NCI-H146 treated with DMSO at 0.1 percent for 48 hours (cell line): ENCODE data around the gene CRYGB.

Experiments used
- DNase-seq: peaks from one replicate; lab custom pipeline; 2025; ENCODE audit not compliant: unreplicated experiment; lab: John Stamatoyannopoulos, UW

The CRYGB gene, protein sequence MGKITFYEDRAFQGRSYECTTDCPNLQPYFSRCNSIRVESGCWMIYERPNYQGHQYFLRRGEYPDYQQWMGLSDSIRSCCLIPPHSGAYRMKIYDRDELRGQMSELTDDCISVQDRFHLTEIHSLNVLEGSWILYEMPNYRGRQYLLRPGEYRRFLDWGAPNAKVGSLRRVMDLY

DNA sequence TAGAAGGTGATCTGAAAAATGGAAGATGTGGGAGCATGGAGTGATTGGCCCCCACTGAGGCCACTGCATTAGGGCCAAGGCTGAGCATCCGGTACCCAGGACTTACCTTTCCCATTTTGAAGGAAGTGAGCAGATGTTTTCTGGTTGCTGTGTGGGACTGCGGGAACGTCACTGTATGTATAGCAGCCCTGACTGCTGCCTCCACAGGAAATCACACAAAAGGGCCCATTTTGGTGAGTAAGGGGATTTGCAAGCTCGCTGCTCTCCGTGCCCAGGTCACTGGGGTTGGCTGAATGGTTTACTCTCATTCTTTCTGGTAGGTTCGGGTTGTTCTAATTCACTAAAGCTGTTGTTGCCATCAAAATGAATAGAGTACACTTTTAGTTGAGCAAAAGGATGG lies at the start of gene CRYGB:
CRYGB (minus strand) TSS at position 153 of the 400 bp plus-strand sequence; CDS start at position 115, 38 bp downstream.
- no peak for DNase-seq

DNA sequence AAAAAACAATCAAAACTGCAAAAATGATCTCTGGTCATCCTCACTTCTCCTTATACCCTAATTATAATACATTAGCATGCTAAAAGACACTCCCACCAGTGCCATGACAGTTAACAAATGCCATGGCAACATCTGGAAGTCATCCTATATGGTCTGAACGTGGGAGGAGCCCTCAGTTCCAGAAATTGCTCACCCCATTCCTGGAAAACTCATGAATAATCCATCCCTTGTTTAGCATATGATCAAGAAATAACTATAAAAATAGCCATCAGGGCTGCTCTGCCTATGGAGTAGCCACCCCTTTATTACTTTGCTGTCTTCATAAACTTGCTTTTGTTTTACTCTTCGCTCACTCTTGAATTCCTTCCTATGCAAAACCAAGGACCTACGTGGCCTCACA lies 49.6 kb upstream of the CRYGB start:
- no peak for DNase-seq

DNA sequence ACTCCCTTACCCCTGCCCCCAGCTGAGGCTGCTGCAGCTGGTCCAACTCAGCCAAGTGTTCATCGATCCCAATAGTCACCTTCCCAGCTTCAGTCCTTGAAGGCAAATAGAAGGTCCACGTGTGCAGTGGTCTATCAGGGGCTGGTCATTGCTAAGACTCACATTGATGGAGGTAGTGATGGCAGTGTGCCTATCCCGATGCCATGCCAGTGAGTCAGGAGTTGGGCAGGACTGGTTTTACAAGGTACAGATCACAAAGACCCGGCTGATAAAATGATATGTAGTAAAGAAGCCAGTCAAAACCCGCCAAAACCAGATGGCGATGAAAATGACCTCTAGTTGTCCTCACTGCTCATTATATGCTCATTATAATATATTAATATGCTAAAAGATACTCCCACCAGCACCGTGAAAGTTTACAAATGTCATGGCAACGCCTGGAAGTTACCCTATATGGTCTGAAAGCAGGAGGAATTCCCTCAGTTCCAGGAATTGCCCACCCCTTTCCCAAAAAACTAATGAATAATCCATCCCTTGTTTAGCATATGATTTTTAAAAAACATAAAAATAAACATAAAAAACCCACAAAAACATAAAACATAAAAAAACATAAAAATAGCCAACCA lies 46.8 kb upstream of the CRYGB start:
- no peak for DNase-seq

DNA sequence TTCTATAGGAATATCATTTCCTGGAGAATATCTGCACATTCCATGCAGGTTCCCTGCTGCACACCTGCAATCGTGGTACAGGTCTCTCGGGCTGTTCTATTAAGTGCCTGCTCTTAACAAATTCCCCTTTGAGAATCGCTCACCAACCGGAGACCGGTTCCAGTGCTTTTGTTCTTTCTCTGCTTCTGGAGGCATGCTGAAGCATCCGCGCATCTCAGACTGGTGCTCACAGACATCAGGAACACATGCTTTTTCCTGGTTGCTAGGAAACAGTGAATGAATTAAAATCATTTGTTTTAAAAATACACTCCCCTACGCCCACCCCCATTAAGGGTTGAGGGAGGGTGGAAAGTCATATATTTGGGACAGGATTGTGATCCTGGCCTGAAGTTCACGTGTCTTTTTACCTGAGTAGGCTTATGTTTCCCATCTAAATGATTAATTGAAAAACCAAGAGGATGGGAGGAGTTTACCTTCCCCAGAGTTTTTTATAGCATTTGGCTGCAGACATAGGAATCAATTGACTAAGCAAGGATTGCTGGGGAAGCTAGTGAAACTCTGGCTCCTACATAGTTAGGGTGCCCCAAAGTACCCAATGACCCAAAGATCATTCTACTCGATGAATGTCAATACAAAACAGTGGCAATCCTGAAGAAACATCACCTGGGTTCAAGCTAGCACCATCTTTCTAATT lies 44.0 kb upstream of the CRYGB start, which contains the start of gene C2orf80:
C2orf80 (minus strand) TSS at position 221 of the 694 bp plus-strand sequence. CDS start 3,044 bp downstream, outside the sequence.
- no peak for DNase-seq

DNA sequence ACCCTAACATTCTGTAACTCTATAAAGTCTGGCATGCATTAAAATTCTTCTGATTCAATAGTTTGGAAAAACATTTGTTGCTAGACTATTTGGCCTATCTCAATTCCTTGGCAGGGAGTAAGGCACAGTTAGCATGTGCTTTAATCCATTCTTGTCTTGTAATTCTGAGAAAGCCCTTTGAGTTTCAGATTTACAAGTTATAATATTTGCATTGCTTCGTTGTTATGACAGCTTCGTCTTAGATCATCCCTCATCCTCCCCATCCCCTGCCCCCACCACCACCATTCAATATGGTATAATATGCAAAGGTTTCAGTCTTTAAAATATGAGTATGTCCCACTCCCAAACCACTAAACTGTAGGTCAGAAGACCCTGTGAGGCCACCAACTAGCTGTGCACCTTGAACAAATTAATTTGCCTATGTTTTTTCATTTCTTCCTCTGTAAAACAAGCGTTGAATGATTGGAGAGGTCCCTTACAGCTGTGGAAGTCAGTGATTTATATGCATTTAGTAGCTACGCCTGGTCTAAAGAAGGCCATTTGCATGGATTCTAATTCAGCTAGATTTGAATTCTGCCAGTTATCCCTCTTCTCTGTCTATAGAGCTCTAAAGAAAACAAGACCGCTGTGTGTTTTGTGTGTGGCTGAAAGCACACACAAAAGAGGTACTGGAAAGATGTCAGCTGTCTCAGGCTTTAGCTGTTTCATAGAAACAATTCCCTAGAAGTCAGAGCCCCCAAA lies 43.3 kb upstream of the CRYGB start:
- no peak for DNase-seq

DNA sequence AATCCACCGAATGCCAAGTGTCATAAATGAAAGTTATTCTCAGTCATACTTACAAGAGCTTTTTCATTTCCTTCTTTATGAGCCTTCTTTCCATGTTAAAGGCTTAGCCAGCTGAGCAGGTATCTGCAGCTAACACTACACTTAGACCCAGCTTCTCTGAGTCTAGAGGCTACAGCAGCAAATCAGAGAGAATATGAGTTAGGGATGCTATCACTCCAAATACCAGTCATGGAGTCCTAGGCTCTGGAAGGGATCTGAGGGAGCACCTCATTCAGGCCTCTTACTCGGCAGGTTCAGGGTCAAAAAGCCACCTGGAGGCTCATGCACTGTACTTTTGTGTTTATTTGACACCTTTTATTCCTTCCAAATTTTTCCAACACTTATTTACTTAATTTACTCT lies 40.9 kb upstream of the CRYGB start:
- no peak for DNase-seq

DNA sequence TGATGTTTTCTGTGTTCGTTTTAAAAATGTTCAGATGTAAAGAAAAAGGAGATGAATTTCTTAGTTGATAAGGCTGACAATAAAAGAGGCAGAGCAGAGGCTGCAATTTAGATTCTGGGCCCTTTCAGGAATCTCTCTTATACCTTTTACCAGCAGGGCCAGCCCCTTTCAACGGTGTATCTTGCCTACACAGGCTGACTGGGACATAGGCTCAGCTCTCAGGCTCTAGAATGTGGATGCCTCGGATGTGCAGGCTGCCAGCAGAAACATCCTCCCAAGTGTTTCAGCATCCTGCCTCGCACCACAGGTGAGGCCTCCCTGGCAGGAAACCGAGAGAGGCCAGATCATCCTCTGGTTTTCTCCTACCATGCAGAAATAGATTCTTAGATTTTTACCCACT lies 40.5 kb upstream of the CRYGB start:
- no peak for DNase-seq

DNA sequence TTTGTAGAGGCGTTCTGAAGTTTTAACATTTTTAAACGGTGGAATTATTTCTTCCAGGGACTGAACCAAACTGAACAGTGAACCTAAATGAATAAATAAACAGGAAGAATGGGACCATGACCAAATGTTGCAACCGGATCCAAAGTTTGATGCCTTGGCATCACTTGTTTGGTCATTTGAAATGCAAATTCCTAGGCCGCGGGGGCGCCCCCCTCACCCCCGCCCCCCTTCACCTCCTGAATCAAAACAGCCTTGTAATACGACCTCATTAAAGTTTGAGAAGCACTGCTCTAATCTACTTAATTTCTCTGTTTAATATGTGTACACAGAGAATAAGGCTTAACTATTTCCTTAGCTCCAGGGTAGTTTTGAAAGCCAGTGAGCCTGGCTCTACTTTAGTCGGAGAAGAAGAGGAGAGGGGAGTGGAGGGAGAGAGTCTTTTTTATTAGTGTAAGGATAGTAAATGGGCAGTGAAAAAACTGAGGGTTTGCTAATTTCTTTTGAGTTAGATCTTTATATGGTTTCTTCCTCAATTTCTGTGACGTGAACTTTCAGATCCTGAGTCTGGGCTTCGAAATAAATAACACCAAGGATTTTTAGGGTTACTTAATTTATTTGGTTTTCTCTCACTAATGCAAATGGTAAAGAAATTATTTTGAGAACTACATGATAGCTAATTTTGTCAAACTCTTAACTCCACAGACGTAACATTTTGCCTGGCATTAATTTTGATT lies 38.2 kb upstream of the CRYGB start:
- DNase-seq: no peak

DNA sequence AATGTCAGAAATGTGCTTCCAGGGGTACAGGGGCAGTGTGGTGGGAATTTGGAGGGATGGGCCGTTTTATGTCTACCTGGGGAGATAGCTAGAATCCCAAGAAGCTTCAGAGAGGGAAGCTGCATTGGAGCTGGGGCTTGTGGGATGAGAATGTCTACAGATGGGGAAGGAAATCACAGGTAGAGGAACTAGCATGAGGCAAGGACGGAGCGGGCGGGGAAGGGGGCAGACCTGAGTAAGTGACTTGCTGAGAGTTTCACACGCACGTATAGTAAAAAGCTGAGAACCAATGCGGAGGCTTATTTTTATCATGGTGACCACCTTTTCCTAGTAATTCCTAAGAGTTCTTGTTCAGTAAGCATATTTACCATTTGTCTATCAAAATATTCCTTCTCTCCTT lies 37.6 kb upstream of the CRYGB start:
- DNase-seq: no peak

DNA sequence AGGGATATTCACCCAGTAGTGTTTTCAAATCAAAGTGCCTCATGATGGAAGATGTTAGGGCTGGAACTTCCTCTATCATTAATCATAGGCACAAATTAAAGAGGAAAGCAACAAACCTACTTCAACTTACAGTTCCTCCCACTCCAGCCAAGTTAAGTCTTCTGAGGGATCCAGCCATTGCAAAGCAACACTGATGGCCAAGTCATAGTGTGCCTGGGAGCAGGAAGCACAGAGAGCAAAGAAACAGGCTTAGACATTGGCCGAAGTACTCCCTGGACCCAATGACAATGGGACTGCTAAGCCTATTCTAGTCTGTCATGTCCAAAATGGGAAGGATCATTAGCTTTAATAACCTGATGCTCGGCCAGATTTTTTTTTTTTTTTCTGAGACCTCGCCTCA lies 36.9 kb upstream of the CRYGB start:
- no peak for DNase-seq

DNA sequence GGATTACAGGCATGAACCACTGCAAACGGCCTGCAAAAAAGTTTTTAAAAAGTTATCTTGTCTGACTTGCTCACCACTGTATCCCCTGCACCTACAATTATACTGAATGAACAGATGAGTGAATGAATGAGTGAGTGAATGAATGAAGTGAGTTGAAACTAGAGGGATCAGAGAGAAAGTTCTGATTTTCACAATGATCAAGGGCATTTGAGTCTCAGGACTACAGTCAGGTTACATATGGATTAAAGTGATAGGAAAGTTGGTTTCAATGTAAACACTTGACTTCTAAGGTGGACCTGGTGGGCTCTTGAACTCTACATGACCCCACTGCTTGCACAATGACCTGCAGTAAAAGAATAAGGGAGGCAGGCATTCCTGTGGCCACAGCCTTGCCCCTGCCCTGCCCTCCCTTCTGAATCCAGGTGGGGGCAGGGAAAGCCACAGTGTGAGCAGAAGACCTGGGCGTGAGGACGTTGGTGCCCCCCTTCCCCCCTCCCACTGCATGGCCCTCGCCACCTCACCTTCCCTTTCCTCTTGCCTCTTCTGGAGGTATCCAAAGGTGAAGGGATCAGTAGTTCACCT lies 33.2 kb upstream of the CRYGB start:
- no peak for DNase-seq

DNA sequence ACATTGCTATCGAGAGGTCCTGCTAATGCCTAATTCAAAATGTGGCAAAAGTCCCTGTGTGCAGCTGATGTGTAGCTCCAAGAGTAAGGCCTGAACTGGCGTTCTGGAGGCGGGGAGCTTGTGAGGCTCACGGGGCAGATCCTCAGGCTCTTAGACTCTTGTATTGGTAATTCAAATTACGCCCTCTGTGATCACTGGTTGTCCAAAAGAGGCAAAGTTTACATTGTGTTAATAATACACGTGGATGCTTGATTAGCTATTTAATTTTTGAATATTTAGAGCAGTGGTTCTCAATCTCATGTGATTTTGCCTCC lies 29.8 kb upstream of the CRYGB start:
- no peak for DNase-seq

DNA sequence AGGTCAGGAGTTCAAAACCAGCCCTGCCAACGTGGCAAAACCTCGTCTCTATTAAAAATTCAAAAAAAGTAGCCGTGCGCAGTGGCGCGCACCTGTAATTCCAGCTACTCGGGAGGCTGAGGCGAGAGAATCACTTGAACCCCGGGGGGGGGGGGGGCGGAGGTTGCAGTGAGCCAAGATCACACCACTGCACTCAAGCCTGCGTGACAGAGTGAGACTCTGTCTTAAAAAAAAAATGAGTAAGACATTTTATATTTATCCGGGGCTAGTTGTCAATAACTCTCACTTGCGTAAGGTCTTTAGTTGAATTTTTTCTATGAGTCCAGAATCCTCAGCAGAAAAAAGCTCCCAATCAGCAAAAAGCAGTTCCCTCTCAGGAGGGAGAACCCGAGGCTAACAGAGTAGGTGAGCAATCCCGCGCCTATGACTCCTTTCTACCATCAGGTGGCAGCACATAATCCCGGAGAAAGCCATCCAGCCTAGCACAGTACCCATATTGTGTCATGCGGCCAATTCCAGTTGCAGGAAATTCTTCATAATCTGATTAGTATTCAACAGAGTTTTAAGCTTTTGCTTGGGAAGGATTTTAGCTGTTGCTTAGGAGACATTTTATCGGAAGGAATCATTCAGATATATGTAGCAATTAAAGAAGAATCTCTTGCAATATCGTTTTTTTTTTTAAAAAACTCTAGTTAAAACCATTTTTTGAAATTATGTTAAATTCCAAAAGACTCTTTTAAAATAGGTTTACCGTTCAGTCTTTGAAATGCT lies 29.3 kb upstream of the CRYGB start:
- peak; percentile 40 for DNase-seq

DNA sequence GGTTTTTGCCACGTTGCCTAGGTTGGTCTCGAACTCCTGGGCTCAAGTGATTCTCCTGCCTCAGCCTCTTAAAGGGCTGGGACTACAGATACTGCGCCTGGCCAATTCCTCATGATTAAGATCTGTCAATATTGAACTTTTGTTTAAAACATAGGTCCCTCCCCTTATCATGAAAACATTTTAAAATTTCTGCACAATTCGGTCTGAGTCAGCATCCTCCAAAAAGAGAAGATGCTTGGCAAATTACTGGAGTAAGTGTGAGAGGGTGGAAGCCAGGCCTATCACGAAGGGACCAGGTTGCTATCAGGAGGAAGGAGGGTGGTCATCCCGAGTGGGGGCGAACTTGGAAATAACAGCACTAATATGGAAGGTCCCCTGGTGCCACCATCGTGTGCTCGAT lies 28.2 kb upstream of the CRYGB start:
- no peak for DNase-seq

DNA sequence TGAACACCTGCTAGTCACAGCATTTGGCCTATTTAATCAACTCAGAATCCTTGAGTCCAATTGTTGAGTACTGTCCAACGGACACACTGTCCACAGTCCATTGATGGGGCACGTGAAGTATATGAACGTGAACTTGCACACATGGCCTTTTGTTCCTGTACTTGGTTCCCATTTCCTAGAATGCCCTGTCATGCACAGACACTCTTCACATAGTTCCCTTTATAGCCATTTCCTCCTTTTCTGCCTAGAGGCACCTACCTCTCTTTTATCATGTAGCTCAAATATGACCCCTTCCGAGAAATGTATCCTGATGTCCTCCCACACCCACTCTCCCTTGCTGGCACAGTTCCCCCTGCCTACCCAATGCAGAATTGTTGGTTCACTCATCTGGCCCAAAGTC lies 26.2 kb upstream of the CRYGB start:
- no peak for DNase-seq

DNA sequence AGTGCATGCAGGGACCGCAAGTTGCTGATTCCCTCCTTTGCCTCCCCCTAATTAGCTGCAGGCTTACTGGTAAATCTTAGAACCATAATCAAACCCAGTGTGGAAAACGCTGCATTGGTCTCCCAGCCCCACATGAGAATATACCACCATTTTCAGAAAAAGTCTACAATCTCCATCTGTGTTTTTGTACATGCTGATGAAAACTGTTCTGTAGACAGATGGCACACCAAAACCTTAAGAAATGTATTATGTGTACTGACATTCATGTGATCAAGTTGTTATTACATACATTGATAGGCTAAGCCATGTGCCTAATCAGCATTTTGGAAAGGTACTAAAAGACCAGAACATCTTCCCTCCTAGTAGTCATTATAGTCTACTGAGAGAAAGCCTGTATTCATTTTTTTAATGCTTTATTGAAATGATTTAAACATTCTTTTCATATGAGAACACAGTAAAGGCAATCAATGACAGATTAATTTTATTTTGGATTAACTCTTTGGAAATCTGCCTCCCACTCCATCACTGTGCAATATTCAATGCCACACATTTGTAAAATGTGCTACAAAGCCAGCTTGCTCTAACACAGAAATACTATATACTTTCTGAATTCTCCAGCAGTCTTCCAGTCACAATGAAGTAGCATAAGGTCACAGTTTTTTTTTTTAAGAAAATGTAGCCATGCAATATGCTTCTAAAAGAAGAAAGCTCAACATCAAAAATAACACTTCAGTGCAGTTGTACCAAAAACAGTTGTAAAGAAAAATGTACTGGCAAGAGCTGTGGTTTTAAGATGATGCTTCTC lies 19.2 kb upstream of the CRYGB start:
- no peak for DNase-seq

DNA sequence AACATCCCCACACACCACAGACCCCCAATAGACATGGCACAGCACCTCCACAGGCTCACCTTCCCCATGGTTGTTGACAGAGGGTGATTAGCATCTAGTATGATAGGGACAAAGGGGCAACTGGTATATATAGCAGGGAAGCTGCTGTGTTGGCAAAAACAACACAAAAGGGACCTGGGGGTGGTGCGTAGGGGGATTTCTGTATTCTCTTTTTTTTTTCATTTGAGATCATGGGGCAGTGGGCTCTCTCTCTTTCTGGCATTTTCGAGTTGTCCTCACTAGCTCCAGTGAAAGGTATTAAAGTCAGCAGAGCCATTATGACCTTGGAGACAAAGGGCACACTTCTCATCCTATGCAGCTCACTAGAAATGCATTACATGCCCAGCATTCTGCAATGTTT lies 17.5 kb upstream of the CRYGB start, which contains the start of gene CRYGA:
CRYGA (minus strand) TSS at position 101 of the 400 bp plus-strand sequence; CDS start at position 68, 33 bp downstream.
- DNase-seq: no peak

DNA sequence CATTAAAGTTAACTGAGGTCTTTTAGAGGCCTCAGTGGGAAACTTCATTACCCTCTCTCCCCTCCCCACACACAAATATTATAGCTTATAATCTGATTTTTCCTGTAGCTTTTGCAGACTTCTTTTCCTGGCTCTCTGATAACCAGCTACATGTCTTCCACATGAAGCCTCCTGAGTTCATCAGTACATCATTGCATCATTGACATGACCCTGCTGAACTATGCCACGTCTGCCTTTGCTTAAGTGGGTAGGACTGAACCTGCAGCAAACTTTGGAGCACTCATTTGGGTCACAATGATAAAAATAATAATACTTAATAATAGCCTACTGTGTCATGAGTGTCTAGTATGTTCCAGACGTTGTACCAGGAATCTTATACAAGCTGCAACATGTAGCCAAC lies 10.5 kb upstream of the CRYGB start:
- no peak for DNase-seq

DNA sequence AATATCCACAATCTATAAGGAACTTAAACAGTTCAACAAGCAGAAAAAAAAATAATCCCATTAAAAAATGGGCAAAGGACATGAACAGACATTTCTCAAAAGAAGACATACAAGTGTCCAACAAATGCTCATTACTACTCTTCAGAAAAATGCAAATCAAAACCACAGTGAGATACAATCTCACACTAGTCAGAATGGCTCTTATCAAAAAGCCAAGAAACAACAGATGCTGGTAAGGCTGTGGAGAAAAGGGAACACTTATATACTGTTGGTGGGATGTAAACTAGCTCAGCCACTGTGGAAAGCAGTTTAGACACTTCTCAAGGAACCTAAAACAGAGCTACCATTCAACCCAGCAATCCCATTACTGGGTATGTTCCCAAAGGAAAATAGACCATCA lies 7.2 kb upstream of the CRYGB start:
- no peak for DNase-seq
